Lung microvascular endothelial cell (primary cell): ENCODE measurements around the gene COMMD1. TPM values are rescaled to one million over a fixed set of nuclear protein-coding genes. Genes with fewer than 3 reads are reported as not detected.
"Not testable (repeated sequence)": the region's sequence is repeated elsewhere in the genome, so short reads cannot be mapped to it uniquely, and the experiment has no call there.

Experiments
- DNase-seq, 2 donors: peaks; one replicate each; pipeline versions ENCODE4 v3.0.0 to v3.0.0-alpha.2; 2010; ENCODE audit warnings: low read depth in 2 of 2
- total RNA-seq: library from RNA; depleted of rRNA; stranded (reverse); fragments of >200 nt; gene quantifications from 2 replicates; pipeline ENCODE4 v1.2.1, GENCODE V29; 2014

COMMD1 gene
- total RNA-seq, 1 donor from 2014 or later, result 26.6 TPM

- DNase-seq, result no peak
Observed at GRCh38 chr2:61924895-61925663, 19.6 kb downstream of the COMMD1 start.

- no peak for DNase-seq
Observed at GRCh38 chr2:61926531-61927477, 21.3 kb downstream of the COMMD1 start.

GRCh38 chr2:61928826-61929461 lies 23.5 kb downstream of the COMMD1 start:
- DNase-seq, result no peak

DNA sequence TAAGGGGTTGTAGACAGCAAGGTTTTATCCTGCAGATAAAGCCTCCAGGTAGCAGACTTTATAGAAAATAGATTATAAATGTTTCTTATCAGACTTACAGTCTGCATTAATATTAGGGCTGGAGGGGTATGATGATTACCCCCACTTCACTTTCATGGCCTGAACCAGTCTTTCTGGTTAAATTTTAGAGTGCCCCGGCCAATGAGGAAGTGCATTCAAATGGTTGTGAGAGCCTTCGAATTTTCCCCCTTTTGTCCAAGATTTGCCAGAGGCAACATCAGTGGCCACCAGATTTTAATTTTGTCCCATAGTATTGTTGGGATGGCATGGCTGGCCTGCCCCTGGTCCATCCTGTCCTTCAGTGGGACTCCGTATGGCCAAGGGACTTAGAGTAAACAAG lies 31.6 kb downstream of the COMMD1 start:
- no peak for DNase-seq

DNA sequence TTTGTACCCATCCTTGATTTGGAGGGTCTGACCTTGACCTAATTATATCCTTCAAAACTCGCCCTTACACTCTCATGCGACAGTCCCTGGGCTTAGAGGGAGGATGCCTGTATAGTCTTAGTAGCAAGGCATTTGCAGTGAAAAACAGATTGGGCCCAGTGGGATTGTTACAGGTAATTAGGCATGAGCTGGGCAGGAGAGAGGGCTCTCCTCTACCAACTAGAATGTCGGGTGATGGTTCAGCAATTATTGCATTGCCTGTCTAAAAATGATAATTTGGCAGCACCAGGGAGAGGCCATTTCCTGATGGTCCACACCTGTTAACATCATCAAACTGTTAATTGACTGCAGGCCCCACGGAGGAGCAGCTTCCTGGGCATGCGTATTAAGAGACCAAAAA lies 32.4 kb downstream of the COMMD1 start:
- no peak for DNase-seq

- no peak for DNase-seq
Observed at GRCh38 chr2:61938511-61938910, 33.0 kb downstream of the COMMD1 start.

DNA sequence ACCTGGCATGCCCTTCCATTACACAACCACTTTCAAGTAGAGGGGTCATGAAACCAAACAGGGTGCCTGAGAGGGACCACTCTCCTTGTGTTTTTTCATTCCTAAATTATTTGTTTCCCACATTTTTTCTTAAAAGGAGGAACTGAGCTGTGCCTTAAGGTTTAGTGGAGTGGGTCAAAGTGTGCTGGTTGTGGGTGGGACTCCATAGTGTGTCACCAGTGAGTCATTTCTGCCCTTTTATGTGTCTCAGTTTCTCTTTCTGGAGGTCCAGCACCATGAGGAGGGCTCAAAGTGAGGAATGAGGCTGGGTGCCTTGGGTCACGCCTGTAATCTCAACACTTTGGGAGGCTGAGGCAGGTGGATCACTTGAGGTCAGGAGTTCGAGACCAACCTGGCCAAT lies 37.8 kb downstream of the COMMD1 start:
- DNase-seq, result no peak

- no peak for DNase-seq
Observed at GRCh38 chr2:61946666-61947065, 41.2 kb downstream of the COMMD1 start.

GRCh38 chr2:61948661-61949457 lies 43.4 kb downstream of the COMMD1 start:
- DNase-seq, result no peak

DNA sequence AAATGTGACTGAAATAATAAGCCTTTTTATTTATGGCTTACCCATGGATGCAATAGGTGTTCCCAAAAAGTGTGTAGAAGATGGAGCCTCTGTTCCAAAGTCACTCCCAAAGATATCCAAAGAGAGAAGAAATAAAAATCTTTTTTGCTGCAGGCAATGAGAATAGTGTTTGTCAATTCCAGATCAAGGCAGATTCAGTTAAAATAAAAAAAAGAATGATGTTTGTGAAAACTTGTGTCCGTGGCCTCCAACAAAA lies 43.9 kb downstream of the COMMD1 start:
- no peak for DNase-seq

DNA sequence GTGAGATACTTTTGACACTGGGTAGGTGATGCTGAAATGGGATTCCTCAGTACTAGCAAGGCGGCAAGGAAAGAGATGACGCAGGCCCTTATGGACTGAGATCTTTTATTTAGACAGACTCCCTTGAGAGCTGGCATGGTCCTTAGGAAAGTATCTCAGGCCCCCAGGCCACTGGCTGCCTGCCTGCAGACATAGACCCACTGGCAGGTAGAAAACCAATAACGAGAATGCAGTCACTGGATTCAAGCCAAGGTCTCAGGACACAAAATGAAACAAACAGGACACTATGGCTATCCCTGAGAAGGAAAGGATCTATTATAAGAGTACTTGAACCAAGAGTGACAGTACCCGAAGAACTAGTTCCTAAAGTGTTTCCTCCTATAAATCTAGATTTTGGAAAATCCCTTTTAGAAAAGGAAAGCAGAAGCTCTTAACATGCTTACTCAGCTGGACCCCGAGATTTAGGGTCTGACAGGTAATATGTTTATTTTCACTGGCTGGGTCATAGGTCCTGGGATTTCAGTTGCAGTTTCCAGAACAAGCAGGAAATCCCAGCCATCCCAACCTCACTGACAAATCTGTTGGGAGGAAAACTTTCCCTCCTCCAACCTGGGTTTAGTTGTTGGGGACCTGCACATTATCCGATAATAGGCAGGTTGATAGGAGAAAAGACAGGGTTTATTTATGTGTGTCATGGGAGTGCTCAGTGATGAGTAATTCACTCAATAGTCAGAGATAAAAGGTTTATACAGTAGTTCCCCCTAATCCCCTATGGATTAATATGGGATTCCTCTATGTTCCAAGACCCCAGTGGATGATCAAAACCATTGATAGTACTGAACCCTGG lies 44.5 kb downstream of the COMMD1 start:
- DNase-seq, result peak; percentile 5 to 91

GRCh38 chr2:61950571-61951315 lies 45.3 kb downstream of the COMMD1 start:
- DNase-seq, result peak in 1 of 2 donors; percentile 74

GRCh38 chr2:61951881-61952280 lies 46.4 kb downstream of the COMMD1 start:
- no peak for DNase-seq

DNA sequence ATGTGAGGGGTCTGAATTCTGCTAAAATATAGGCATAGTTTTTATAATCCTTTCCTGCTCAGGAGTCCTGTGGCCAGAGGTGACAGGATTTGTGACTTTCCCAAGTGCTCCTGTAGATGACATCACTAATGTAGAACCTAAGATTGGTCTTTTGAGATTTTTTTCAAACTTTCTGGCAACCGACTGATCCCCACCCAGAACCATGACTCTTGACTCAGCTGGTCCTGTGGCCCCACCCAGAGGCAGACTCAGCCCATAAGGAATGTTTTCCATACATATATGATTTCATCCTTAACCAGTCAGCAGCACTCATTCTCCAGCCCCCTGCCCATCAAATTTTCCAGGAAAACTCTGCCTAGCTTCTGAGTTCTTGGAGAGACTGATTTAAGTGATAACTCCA lies 46.8 kb downstream of the COMMD1 start:
- DNase-seq, result no peak

DNA sequence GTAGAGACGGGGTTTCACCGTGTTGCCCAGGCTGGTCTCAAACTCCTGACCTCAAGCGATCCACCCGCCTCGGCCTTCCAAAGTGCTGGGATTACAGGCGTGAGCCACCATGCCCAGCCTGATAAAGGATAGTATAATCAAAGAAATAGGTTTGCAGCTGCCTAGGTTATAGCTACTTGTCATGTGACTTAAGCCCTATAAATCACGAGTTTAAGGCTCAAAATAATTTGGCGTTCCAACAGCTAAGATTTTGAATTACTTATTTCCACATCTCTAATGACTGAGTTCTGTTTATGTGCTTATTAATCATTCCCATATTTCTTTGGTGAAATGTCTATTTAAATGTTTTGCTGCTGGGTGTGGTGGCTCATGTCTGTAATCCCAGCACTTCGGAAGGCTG lies 49.4 kb downstream of the COMMD1 start:
- DNase-seq, result not testable (repeated sequence)

DNA sequence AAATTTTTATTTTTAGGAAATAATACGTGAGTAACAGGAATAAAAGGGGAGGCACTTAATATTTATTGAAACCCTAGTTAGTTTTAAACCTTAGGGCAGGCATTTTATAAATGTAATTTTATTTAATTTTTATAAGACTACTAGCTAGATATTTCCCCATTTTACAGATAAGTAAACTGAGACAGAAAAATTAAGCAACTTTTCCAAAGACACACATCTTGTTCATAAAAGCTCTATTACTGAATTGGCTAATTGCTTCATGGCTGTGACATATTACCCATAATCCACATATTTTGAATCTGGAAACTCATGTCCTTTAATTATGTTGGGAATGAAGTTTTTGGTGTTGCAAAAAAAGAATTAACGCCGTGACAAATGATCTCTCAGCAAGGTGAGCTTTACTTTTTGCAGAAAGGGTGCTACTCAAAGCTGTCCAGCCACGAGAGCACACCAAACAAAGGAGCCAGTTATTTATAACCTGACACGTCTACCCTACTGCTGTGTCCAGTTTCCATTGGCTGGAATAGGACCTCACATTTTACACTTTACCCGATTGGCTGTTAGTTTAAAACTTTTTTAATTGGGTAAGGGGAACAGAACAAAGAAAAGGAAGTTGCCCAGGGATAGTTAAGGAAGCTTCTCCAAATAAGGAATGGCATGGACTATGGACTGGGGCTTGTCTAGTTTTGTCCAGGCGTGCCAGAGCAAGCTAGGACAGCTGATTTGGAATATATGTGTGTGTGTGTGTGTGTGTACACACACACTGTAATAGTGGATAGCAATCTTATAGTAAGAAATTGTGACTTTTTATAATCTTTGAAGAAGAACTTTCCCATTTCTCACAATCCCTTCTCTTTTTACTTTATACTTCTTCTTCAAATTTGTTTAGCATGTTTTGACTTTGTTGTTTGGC lies 54.2 kb downstream of the COMMD1 start:
- no peak for DNase-seq

- no peak for DNase-seq
Observed at GRCh38 chr2:61961231-61961901, 55.9 kb downstream of the COMMD1 start.
